Measurements from ENCODE around the gene CERT1.

DNA sequence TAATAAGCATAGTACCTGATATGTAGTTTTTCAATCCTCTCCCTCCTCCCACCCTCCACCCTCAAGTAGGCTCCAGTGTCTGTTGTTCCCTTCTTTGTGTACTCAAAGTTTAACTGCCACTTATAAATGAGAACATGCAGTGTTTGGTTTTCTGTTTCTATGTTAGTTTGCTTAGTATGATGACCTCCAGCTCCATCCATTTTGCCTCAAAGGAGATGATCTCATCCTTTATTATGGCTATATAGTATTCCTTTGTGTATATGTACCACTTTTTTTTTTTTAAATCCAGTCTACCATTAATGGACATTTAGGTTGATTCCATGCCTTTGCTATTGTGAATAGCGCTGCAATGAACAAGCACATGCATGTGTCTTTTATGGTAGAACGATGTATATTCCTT, 20.8 kb upstream of the CERT1 start:
- TF ChIP-seq YY1 (IDR thresholded peaks at IDR 0.05; ENCODE audit: insufficient read depth, insufficient read length) (no peak), ZNF274 (IDR thresholded peaks at IDR 0.05; ENCODE audit: low read depth, low read length) (no peak), SUZ12 (IDR thresholded peaks at IDR 0.05; ENCODE audit: extremely low read depth, insufficient read depth, insufficient read length) (no peak)

All from NT2/D1 (cell line).